ENCODE measurements around the gene ZNF487.
"Not testable (repeated sequence)": the region's sequence is repeated elsewhere in the genome, so short reads cannot be mapped to it uniquely, and the experiment has no call there.

The ZNF487 gene

DNA sequence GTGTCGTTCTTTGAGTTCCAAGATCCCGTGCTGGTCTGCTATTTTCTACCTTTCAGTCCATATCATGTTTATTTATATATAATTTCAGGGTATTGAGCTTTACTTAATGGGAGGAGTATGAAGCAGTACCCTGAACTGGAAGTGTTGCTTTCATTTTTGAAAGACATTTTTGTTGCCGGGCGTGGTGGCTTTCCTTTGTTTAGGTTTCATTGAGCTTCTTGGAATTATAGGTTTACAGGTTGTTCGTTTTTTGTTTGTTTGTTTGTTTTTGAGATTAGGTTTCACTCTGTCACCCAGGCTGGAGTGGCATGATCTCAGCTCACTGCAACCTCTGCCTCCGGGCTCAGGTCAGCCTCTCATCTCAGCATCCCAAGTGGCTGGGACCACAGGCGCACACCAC lies 7.4 kb downstream of the ZNF487 start:
- DNase-seq, result no peak

DNA sequence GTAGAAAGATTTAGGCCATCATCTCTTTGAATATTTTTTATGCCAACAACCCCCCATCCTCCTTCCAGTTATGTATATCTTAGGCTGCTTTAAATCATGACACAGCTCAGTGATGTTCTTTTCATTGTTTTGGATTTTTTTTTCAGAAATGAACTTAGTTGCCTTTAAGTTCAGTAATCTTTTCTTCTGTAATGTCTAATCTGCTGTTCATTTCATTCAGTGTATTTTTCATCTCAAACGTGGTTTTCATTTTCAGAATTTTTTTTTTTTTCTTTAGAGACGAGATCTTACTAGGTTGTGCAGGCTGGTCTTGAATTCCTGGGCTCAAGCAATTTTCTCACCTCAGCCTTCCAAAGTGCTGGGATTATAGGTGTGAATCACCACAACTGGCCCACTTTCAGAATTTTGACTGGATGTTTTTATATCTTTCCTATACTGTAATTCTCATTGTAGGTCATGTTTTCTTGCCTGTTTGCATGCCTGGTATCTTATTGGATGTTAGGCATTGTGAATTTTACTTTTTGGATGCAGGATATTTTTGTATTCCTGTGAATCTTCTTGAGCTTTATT lies 8.1 kb downstream of the ZNF487 start:
- no peak for DNase-seq

DNA sequence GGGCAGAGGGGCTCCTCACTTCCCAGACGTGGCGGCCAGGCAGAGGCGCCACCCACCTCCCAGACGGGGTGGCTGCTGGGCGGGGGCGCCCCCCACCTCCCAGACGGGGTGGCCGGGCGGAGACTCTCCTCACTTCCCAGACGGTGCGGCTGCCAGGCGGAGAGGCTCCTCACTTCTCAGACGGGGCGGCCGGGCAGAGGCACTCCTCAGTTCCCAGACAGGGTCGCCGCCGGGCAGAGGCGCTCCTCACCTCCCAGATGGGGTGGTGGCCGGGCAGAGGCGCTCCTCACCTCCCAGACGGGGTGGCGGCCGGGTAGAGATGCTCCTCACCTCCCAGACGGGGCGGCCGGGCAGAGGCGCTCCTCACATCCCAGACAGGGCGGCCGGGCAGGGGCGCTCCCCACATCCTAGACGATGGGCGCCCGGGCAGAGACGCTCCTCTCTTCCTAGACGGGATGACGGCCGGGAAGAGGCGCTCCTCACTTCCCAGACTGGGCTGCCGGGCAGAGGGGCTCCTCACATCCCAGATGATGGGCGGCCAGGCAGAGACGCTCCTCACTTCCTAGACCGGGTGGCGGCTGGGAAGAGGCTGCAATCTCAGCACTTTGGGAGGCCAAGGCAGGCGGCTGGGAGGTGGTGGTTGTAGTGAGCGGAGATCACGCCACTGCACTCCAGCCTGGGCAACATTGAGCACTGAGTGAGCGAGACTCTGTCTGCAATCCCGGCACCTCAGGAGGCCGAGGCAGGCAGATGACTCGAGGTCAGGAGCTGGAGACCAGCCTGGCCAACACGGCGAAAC lies 9.5 kb downstream of the ZNF487 start:
- not testable (repeated sequence) for DNase-seq

DNA sequence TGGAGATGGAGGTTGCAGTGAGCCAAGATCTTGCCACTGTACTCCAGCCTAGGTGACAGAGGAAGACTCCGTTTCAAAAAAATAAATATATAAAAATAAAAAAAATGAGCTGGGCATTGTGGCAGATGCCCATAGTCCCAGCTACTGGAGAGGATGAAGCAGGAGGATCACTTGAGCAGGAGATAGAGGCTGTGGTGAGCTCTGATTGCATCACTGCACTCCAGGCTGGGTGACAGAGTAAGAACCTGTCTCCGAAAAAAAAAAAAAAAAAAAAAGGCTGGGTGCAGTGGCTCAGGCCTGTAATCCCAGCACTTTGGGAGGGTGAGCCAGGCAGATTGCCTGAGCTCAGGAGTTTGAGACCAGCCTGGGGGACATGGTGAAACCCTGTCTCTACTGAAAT lies 11.8 kb downstream of the ZNF487 start:
- DNase-seq, result no peak

DNA sequence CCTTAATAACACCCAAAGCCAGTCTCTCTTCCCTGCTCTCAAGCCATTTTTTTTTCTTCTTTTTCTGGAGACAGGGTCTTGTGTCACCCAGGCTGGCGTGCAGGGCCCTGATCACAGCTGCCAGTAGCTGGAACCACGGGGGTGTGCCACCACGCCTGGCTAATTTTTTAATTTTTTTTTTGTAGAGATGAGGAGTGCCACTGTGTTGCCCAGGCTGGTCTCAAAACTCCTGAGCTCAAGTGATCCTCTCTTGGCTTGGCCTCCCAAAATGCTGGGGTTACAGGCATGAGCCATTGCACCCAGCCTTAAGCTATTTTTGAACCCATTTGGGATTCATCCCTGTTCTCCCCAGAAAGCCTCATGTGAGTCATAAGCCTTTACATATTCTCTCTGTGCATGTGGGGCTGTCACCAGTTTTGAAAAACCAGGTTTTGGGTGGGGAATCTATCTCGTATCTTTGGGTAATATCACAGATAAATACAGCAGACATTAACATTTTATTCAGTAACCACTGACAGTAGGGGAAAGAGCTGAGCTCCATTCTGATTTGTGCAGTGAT lies 15.5 kb downstream of the ZNF487 start:
- no peak for DNase-seq

DNA sequence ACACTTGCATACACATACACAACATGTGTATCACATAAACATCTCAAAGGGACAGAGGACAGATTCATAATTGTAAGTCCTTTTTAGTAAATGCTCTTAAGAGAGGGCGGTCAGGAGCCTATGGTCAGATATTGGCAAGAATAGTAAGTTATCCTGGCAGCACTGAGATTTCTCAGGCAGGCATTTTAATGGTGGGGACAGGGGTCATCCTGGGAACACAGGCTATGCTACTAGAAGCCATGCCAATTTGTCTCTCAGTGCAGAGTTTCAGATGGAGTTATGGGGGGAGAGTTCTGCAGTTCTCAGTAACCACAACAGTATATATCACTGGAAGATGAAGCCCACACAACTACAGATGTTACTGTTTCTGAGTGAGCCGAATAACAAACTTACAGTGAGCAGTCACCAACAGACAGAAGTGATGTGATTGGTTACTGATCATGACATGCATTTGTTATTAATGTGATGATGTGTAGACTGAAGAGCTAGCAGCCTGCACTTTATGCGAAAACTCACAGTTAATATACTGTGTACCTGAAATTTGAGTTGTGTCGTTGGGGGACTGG lies 16.4 kb downstream of the ZNF487 start:
- no peak for DNase-seq

DNA sequence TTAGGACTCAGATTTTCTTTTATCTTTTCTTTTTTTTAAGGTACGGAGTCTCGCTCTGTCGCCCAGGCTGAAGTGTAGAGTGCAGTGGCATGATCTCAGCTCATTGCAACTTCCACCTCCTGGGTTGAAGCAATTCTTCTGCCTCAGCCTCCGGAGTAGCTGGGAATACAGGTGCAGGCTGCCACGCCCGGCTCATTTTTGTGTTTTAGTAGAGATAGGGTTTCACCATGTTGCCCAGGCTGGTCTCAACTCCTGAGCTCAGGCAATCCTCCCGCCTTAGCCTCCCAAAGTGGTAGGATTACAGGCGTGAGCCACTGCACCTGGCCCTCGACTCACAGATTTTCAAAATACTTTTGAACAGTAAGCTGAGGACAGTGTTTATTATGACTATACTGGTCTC lies 17.1 kb downstream of the ZNF487 start:
- not testable (repeated sequence) for DNase-seq

DNA sequence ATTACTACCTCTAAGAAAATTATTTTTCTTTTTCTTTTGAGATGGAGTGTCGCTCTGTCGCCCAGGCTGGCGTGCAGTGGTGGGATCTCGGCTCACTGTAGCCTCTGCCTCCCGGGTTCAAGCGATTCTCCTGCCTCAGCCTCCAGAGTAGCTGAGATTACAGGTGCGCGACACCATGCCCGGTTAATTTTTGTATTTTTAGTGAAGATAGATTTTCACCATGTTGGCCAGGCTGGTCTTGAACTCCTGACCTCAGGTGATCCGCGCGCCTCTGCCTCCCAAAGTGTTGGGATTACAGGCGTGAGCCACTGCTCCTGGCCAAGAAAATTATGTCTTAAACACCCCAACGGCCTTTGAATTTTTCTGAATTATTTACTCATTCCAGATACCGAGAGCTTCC lies 19.6 kb downstream of the ZNF487 start:
- DNase-seq, result not testable (repeated sequence)

DNA sequence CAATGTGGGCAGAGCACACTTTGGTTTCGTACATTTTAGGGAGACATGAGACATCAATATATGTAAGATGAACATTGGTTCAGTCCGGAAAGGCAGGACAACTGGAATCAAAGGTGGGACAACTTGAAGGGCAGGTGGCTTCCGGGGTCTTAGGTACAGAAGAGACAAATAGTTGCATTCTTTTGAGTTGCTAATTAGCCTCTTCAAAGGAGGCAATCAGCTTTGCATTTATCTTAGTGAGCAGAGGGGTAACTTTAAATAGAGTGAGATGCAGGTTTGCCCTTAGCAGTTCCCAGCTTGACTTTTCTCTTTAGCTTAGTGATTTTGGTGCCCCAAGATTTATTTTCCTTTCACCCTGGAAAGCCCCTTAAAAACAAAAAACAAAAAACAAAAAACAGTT lies 21.3 kb downstream of the ZNF487 start:
- no peak for DNase-seq

DNA sequence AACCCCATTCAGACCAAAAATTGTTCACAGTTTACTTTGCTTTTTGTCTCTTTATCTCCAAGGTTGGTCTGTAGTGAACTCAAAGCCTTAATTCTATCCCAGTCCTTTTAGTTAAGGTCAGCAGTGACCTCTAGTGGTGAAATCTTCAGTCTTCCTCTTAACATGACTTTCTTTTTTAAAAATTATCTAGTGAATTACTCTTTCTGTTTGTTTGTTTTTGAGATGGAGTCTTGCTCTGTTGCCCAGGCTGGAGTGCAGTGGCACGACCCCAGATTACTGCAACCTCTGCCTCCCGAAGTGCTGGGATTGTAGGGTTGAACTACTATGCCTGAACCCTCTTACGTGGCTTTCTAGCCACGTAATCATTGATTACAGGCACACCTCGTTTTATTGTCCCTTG lies 25.0 kb downstream of the ZNF487 start:
- no peak for DNase-seq

DNA sequence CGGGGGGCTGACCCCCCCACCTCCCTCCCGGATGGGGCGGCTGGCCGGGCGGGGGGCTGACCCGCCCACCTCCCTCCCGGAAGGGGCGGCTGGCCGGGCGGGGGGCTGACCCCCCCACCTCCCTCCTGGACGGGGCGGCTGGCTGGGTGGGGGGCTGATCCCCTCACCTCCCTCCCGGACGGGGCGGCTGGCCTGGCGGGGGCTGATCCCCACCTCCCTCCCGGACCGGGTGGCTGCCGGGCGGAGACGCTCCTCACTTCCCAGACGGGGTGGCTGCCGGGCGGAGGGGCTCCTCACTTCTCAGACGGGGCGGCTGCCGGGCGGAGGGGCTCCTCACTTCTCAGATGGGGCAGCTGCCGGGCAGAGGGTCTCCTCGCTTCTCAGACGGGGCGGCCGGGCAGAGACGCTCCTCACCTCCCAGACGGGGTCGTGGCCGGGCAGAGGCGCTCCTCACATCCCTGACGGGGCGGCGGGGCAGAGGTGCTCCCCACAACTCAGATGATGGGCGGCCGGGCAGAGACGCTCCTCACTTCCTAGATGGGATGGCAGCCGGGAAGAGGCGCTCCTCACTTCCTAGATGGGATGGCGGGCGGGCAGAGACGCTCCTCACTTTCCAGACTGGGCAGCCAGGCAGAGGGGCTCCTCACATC lies 28.3 kb downstream of the ZNF487 start:
- DNase-seq, result not testable (repeated sequence)

DNA sequence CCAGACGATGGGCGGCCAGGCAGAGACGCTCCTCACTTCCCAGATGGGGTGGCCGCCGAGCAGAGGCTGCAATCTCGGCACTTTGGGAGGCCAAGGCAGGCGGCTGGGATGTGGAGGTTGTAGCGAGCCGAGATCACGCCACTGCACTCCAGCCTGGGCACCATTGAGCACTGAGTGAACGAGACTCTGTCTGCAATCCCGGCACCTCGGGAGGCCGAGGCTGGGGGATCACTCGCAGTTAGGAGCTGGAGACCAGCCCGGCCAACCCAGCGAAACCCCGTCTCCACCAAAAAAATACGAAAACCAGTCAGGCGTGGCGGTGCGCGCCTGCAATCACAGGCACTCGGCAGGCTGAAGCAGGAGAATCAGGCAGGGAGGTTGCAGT lies 28.8 kb downstream of the ZNF487 start:
- DNase-seq, result not testable (repeated sequence)

DNA sequence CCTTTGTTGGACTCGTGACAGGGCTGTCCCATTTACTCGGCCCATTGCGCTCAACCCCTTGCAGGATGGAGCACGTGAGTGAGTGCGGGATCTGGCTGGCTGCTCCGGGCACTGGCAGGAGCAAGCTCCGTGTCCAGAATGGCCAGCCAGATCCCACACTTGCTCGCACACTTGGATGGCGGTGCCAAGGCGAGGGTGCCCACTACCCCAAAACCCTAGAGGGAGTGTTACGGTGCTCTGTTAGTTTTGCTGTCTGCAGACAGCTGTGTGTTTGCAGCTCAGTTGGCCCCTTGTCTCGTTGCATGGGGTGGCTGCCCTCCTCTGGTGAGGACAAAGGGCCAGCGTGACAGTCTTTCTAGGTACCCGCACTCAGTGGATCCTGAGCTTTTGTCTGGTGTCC lies 34.2 kb downstream of the ZNF487 start:
- no peak for DNase-seq

DNA sequence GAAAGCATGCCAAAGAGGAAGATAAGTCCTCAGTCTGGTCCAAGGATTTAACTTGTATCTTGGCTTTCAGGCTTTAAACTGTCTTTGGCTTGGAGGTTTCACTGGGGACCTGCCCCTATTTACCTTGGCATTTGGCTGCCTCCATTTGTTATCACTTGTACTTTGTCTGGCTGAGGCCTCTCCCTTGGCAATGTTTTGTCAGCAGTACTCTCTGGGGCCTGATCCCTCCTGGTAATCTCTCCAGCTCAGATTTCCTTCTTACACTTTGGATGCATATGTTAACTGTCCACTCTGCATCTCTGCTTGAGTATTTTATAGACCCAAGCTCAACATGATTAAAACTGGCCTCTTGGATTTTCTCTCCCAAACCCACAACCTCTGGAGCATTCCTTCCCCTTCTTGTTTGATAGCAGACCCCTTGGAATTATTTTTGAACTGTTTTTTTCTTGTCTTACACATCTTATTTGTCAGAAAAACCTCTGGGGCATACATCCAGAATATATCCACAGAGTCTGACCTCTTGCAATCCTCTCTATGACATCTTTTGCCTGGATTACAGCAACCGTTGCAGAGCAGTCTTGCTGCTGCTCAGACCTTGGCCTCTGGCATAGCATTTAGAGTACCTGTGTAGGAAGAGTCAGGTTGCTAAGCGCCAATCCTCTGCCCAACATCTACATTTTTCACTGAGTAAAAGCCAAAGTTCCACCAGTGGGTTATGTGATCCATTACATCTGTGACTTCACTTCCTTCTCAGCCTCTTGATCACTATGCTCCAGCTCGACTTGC lies 35.2 kb downstream of the ZNF487 start:
- no peak for DNase-seq

DNA sequence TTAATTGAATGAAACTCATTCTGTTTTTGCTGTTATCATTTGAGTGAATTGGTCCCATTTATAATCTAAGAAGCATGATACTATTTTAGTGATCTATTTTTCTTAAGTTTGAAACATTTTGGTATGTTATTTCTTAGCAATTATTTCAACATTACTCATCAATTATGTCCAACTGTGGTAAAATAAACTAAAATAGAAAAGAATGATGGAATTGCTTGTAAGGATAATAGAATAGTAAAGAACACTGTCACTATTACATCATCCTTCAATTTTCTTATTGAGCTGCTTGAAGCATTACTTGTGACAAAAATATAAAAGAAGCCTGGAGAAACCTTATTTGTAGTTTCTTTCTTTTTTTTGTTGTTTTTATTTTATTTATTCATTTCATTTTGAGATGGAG lies 42.4 kb downstream of the ZNF487 start:
- no peak for DNase-seq

DNA sequence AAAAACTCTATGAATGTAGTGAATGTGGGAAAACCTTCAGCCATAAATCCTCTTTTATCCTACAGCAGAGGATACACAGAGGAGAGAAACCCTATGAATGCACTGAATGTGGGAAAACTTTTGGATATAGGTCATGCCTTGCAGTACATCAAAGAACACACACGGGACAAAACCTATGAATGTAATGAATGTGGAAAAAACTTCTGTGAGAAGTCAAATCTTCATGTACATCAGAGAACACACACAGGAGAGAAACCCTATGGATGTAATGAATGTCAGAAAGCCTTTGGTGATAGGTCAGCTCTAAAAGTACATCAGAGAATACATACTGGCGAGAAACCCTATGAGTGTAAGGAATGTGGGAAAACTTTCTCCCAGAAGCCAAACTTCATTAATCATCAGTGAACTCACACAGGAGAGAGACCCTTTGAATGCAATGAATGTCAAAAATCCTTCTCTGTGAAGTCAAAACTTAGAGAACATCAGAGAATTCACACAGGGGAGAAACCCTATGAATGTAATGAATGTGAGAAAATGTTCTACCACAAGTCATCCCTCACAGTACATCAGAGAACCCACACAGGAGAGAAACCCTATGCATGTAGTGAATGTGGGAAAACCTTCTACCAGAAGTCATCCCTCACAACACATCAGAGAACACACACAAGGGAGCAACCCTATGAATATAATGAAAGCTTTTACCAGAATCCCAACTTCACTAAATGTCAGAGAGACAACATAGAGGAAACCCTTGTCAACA lies 45.6 kb downstream of the ZNF487 start:
- no peak for DNase-seq

DNA sequence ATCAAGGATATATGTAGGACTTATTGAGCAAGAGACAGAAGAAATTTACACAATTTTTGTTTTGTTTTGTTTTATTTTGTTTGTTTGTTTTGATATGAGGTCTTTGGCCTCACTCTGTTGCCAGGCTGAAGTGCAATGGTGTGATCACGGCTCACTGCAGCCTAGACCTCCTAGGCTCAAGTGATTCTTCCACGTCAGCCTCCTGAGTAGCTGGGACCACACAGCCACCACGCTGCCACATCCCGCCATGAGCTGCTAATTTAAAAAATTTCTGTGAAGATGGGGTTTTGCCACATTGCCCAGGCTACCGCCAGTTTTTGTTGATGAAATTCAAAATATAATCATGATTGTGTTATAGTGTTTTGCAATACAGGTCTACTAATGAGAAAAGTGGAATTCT lies 54.9 kb downstream of the ZNF487 start:
- no peak for DNase-seq

DNA sequence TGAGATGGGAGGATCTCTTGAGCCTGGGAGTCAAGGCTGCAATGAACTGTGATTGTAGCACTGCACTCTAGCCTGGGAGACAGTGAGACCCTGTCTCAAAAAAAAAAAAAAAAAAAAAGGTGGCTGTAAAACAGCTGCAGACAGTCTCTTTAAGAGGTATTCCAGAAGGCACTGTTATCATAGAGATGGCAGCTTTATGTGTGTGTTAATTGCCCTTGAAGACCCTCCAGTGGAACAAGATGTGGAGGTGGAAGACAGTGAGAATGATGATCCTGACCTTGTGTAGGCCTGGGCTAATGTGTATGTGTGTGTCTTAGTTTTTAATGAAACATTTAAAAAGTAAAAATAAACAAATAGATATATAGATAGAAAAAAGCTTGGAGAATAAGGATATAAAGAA lies 66.0 kb downstream of the ZNF487 start:
- DNase-seq, result no peak

DNA sequence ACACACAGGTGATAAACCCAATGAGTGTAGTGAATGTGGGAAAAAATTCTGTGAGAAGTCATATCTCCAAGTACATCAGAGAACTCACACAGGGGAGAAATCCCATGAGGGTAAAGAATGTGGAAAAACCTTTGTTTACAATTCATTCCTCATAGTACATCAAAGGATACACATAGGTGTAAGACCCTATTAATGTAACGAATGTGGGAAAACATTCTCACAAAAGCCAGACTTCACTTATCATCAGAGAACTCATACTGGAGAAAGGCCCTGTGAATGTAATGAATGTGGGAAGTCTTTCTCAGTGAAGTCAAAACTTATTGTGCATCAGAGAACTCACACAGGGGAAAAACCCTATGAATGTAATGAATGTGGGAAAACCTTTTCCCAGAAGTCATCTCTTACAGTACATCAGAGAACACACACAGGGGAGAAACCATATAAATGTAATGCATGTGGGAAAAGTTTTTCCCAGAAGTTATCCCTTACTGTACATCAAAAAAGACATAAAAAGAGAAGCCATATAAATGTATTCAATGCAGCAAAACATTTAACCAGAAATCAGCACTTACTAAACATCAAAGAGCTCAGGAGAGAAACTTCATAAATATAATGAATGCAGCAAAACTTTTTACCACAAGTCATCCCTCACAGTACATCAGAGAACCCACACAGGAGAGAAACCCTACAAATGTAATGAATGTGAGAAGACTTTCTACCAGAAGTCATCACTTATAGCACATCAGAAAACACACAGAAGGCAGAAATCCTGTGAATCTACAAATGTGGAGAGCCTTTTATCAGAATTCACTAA lies 87.7 kb downstream of the ZNF487 start:
- no peak for DNase-seq

Measured in right hindlimb (tissue), 1 donor.